Astrocyte (in vitro differentiated cells and primary cell): ENCODE results near the gene TOP1. TPM values are rescaled to one million over a fixed set of nuclear protein-coding genes. Genes with fewer than 3 reads are reported as not detected.
"Not testable (repeated sequence)": the region's sequence is repeated elsewhere in the genome, so short reads cannot be mapped to it uniquely, and the experiment has no call there.

Experiments used
- DNase-seq: peaks from one replicate; pipeline ENCODE4 v3.0.0-alpha.2; 2010; ENCODE audit warnings: low read depth
- FAIRE-seq: peaks from 2 replicates; lab custom pipeline; 2011; peaks lifted over from hg19 to GRCh38; lab: Jason Lieb, UNC
- H2AFZ ChIP-seq: 2 replicates; pipeline ENCODE4 v1.6.0; 2012; ENCODE audit warnings: low read depth, low read length, inconsistent platforms
- H3K27ac ChIP-seq: 2 replicates; pipeline ENCODE4 v1.5.1; 2011; ENCODE audit warnings: low read depth, low read length, inconsistent platforms
- H3K27me3 ChIP-seq: 2 replicates; pipeline ENCODE4 v1.6.0; 2011; ENCODE audit warnings: low read length, inconsistent platforms; ENCODE audit not compliant: insufficient read depth
- H3K36me3 ChIP-seq: 2 replicates; pipeline ENCODE4 v1.5.1; 2011; ENCODE audit warnings: low read length, inconsistent platforms; ENCODE audit not compliant: insufficient read depth
- H3K4me1 ChIP-seq: 2 replicates; pipeline ENCODE4 v1.5.1; 2011; ENCODE audit warnings: low read length, inconsistent platforms; ENCODE audit not compliant: insufficient read depth
- H3K4me2 ChIP-seq: 2 replicates; pipeline ENCODE4 v1.6.0; 2012; ENCODE audit warnings: low read length, inconsistent platforms
- H3K4me3 ChIP-seq: 2 replicates; pipeline ENCODE4 v1.5.1; 2011; ENCODE audit warnings: low read depth, mild to moderate bottlenecking, low read length, inconsistent platforms; ENCODE audit not compliant: insufficient read depth
- H3K79me2 ChIP-seq: 2 replicates; pipeline ENCODE4 v1.6.0; 2012; ENCODE audit warnings: mild to moderate bottlenecking, low read length, inconsistent platforms; ENCODE audit not compliant: insufficient read depth
- H3K9ac ChIP-seq: 2 replicates; pipeline ENCODE4 v1.6.0; 2012; ENCODE audit warnings: mild to moderate bottlenecking, low read length, inconsistent platforms
- H3K9me3 ChIP-seq: 2 replicates; pipeline ENCODE4 v1.5.1; 2012; ENCODE audit warnings: low read depth, mild to moderate bottlenecking, low read length, inconsistent platforms; ENCODE audit not compliant: insufficient read depth
- H4K20me1 ChIP-seq: 2 replicates; pipeline ENCODE4 v1.6.0; 2012; ENCODE audit warnings: low read length, inconsistent platforms; ENCODE audit not compliant: insufficient read depth
- H3K27ac Mint-ChIP-seq: one replicate; pipeline ENCODE4 v1.8.0; 2021; ENCODE audit warnings: mild to moderate bottlenecking, mixed read lengths; ENCODE audit not compliant: unreplicated experiment
- H3K27me3 Mint-ChIP-seq: one replicate; pipeline ENCODE4 v1.8.0; 2021; ENCODE audit warnings: low read depth, mixed read lengths; ENCODE audit not compliant: unreplicated experiment
- H3K36me3 Mint-ChIP-seq: one replicate; pipeline ENCODE4 v1.8.0; 2021; ENCODE audit warnings: low read depth, mixed read lengths; ENCODE audit not compliant: unreplicated experiment
- H3K4me1 Mint-ChIP-seq: one replicate; pipeline ENCODE4 v1.8.0; 2021; ENCODE audit warnings: low read depth, mixed read lengths; ENCODE audit not compliant: unreplicated experiment
- H3K4me3 Mint-ChIP-seq: one replicate; pipeline ENCODE4 v1.8.0; 2021; ENCODE audit warnings: mild to moderate bottlenecking, moderate library complexity, mixed read lengths; ENCODE audit not compliant: unreplicated experiment
- H3K9me3 Mint-ChIP-seq: one replicate; pipeline ENCODE4 v1.8.0; 2021; ENCODE audit warnings: mild to moderate bottlenecking, mixed read lengths; ENCODE audit not compliant: unreplicated experiment
- EZH2 ChIP-seq: IDR thresholded peaks from 2 replicates; pipeline ENCODE4 v1.6.1; 2012; ENCODE audit warnings: mild to moderate bottlenecking, low read length, inconsistent platforms; ENCODE audit not compliant: insufficient read depth
- total RNA-seq: library from RNA; stranded (reverse); gene quantifications from 2 replicates; pipeline ENCODE4 v1.2.1, GENCODE V29; 2021
- TF ChIP-seq, protein P1 (sequence below): IDR thresholded peaks from 2 replicates; pipeline ENCODE4 v1.5.1; 2011; ENCODE audit warnings: low read depth, mild to moderate bottlenecking, inconsistent platforms, low read length, moderate library complexity; ENCODE audit not compliant: insufficient read depth

Gene TOP1
- total RNA-seq, 1 donor from 2014 or later = 63.5 TPM

DNA sequence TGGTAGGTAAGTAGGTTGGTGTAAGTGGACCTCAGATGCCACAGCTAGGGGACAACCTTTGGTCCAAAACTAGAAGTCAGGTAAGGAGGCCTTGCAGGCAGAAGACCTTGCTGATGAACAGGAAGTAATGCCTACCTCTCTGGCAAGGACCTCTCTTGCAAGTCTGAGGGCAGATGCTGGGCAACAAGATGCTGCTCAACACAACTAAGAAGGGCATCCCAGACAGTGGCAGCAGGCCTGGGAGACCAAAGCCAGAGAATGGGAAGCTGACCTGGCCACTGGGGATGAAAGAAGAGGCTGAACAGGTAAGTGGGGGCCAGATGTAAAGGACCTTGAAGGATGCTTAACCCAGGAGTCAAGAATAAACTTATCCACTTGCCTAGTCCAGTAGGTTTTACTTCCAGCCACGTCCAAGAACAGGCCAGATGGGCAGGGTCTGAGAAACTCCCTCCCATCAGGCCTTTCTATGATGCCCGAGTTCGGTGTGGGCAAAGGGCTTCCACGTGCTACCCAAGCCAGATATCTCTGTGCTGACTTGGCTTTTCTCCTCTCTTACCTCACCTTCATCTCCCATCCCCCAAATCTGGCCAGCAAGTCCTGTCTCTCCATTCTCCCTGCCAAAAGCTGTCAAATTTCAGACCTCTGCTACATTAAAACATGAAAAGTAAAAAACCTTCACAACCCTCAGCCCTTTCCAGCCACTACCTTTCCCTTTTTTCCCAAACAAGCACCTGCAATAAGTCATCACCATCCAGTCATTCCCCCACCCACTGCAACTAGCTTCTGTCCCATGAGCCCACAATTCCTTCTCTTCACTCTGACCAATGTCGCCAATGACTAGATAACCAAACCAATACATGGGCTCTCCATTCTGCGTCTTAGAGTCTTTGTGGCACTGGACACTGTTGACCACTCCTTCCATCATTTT is 97.2 kb downstream of the TOP1 start:
- H3K9me3 Mint-ChIP-seq = no peaks in the 10 kb centered on the region
- Histone ChIP-seq H3K4me3 (no peak overlapping the region), H3K27ac (no peak overlapping the region), H4K20me1 (no peaks in the 10 kb centered on the region), H3K36me3 (peaks cover 46% of the 10 kb centered on the region), H3K4me2 (no peak overlapping the region), H3K79me2 (no peaks in the 10 kb centered on the region), H2AFZ (no peak overlapping the region), H3K9ac (no peak overlapping the region), H3K27me3 (no peaks in the 10 kb centered on the region), H3K9me3 (no peaks in the 10 kb centered on the region), H3K4me1 (no peaks in the 10 kb centered on the region)
- H3K36me3 Mint-ChIP-seq = peaks cover 41% of the 10 kb centered on the region
- no peak overlapping the region for H3K4me3 Mint-ChIP-seq
- no peaks in the 10 kb centered on the region for H3K4me1 Mint-ChIP-seq
- no peak overlapping the region for H3K27ac Mint-ChIP-seq
- FAIRE-seq (no peak), DNase-seq (no peak)
- no peaks in the 10 kb centered on the region for H3K27me3 Mint-ChIP-seq
- no peak for TF ChIP-seq EZH2
- TF ChIP-seq, protein P1, sequence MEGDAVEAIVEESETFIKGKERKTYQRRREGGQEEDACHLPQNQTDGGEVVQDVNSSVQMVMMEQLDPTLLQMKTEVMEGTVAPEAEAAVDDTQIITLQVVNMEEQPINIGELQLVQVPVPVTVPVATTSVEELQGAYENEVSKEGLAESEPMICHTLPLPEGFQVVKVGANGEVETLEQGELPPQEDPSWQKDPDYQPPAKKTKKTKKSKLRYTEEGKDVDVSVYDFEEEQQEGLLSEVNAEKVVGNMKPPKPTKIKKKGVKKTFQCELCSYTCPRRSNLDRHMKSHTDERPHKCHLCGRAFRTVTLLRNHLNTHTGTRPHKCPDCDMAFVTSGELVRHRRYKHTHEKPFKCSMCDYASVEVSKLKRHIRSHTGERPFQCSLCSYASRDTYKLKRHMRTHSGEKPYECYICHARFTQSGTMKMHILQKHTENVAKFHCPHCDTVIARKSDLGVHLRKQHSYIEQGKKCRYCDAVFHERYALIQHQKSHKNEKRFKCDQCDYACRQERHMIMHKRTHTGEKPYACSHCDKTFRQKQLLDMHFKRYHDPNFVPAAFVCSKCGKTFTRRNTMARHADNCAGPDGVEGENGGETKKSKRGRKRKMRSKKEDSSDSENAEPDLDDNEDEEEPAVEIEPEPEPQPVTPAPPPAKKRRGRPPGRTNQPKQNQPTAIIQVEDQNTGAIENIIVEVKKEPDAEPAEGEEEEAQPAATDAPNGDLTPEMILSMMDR = no peak

DNA sequence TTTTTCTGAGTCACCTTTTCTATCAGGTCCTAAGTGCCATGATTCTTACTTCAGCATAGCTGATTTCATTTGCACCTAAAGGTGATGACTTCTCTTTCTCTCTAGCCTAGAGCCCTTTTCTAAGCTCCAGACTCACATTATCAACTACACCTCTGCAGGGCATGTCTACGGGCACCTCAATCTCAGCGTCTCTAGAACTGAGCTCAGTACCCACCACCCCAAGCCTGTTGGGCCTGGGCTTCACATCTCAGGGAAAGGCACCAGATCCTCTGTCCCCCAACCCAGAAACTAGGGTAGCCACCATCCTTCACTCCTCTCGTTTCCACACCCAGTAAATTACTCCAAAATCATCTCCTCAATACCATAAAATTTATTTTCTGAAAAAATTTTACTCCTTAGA is 98.1 kb downstream of the TOP1 start:
- H3K27me3 ChIP-seq = no peaks in the 10 kb centered on the region
- no peak for DNase-seq
- no peaks in the 10 kb centered on the region for H4K20me1 ChIP-seq
- Mint-ChIP-seq H3K36me3 (peaks cover 35% of the 10 kb centered on the region), H3K9me3 (no peaks in the 10 kb centered on the region), H3K4me1 (no peaks in the 10 kb centered on the region), H3K4me3 (no peak overlapping the region), H3K27me3 (no peaks in the 10 kb centered on the region), H3K27ac (no peak overlapping the region)
- no peak for FAIRE-seq
- no peaks in the 10 kb centered on the region for H3K79me2 ChIP-seq
- TF ChIP-seq EZH2 = no peak
- TF ChIP-seq, protein P1 = no peak
- H3K9me3 ChIP-seq = no peaks in the 10 kb centered on the region
- H3K9ac ChIP-seq = no peak overlapping the region
- peaks cover 38% of the 10 kb centered on the region for H3K36me3 ChIP-seq
- H3K27ac ChIP-seq = no peak overlapping the region
- no peak overlapping the region for H3K4me2 ChIP-seq
- H3K4me1 ChIP-seq = no peaks in the 10 kb centered on the region
- no peak overlapping the region for H3K4me3 ChIP-seq
- H2AFZ ChIP-seq = no peak overlapping the region

DNA sequence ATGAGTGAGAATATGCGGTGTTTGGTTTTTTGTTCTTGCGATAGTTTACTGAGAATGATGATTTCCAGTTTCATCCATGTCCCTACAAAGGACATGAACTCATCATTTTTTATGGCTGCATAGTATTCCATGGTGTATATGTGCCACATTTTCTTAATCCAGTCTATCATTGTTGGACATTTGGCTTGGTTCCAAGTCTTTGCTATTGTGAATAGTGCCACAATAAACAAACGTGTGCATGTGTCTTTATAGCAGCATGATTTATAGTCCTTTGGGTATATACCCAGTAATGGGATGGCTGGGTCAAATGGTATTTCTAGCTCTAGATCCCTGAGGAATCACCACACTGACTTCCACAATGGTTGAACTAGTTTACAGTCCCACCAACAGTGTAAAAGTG is 99.7 kb downstream of the TOP1 start:
- not testable (repeated sequence) for FAIRE-seq

More for the DNA sequence above, 99.7 kb downstream of the TOP1 start:
- not testable (repeated sequence) for H3K9me3 Mint-ChIP-seq, H3K4me3 ChIP-seq, H3K27me3 Mint-ChIP-seq, H3K4me1 ChIP-seq, H3K27ac Mint-ChIP-seq, H3K4me2 ChIP-seq, H3K27ac ChIP-seq, H3K4me1 Mint-ChIP-seq, DNase-seq, H2AFZ ChIP-seq, H3K9ac ChIP-seq, H4K20me1 ChIP-seq, H3K9me3 ChIP-seq, H3K27me3 ChIP-seq, H3K79me2 ChIP-seq, H3K4me3 Mint-ChIP-seq
- H3K36me3 Mint-ChIP-seq = peaks cover 29% of the 10 kb centered on the region
- peaks cover 24% of the 10 kb centered on the region for H3K36me3 ChIP-seq
